GM12891 (cell line): ENCODE results near the gene DCST2.

Source experiments
- DNase-seq: peaks from one replicate; pipeline ENCODE4 v3.0.0; 2011; ENCODE audit warnings: low spot score; ENCODE audit not compliant: insufficient read length
- FAIRE-seq: peaks from 2 replicates; lab custom pipeline; 2011; peaks lifted over from hg19 to GRCh38; lab: Jason Lieb, UNC
- PAX5 ChIP-seq: IDR thresholded peaks from 2 replicates; pipeline ENCODE4 v1.6.1; 2011; ENCODE audit warnings: low read length, moderate library complexity, mild to moderate bottlenecking; ENCODE audit not compliant: insufficient read depth, severe bottlenecking
- POLR2A ChIP-seq: IDR thresholded peaks from 2 replicates; pipeline ENCODE4 v1.6.1; 2011; ENCODE audit warnings: low read depth, low read length, control low read depth
- POLR2AphosphoS5 ChIP-seq: IDR thresholded peaks from 2 replicates; pipeline ENCODE4 v1.6.1; 2011; ENCODE audit warnings: low read depth, low read length, control low read depth
- POU2F2 ChIP-seq: IDR thresholded peaks from 2 replicates; pipeline ENCODE4 v1.6.1; 2011; ENCODE audit warnings: low read depth, mild to moderate bottlenecking, control low read depth, low read length, moderate library complexity
- SPI1 ChIP-seq: IDR thresholded peaks from 2 replicates; pipeline ENCODE4 v1.6.1; 2011; ENCODE audit warnings: low read depth, low read length, control low read depth
- TAF1 ChIP-seq: IDR thresholded peaks from 2 replicates; pipeline ENCODE4 v1.6.1; 2011; ENCODE audit warnings: low read depth, low read length, control low read depth

The DCST2 gene

DNA sequence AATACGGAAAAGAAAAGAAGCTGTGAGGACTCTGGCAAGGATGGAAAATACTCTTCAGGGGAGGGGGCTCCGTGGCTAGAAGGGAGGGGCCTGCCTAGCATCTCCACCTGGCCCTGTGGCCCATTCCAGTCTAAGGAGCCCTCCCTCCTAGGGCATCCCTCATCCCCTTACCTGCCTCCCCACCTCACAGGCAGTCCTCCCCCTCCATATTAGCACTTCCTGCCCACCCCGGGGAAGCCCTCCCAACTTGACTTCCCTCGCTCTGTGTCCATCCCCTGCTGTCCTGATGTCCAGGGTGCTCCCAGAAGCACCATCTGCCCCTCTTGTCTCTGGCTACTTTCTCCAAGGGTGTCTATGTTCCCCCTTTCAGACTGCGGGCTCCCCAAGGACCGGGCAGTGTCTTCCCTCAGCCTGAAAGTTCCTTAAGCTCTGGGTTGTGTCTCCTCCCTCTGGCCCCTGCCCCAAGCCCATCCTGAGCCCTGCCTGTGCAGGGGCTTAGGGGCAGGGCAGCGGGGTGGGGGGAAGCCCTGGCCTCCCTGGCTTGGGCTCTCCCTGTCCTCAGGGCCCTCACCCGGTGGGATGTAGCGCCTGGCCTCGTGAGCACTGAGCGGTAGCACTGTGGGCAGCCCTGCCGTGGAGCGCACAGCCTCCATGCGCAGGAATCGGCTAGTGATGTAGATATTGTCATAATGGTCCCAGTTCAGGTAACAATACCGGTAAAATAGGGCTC, 3.9 kb downstream of the DCST2 start:
- DNase-seq: no peak
- no peak for TF ChIP-seq TAF1
- no peak for TF ChIP-seq PAX5
- no peak for TF ChIP-seq POU2F2
- no peak for TF ChIP-seq POLR2A
- TF ChIP-seq POLR2AphosphoS5: no peak
- TF ChIP-seq SPI1: no peak
- no peak for FAIRE-seq

DNA sequence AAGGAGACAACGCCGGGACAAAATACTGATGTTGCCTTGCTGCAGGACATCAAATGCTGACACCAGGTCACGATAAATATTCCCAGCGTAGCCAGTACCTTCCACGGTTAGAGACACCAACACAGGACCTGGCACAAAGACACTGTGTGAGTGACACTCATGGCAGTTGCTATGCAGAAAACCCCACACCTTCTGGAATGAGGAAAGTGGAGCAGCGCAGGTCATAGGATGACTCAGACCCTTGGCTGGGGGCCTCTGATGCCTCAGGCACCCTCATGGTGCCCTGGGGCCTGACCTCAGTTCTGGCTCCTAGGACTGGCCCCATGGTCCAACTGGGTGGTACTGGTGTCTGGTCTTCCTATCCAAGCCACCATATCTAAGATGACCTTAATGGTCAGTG, 7.0 kb downstream of the DCST2 start:
- FAIRE-seq (no peak), DNase-seq (no peak)
- no peak for TF ChIP-seq PAX5
- no peak for TF ChIP-seq POLR2AphosphoS5

DNA sequence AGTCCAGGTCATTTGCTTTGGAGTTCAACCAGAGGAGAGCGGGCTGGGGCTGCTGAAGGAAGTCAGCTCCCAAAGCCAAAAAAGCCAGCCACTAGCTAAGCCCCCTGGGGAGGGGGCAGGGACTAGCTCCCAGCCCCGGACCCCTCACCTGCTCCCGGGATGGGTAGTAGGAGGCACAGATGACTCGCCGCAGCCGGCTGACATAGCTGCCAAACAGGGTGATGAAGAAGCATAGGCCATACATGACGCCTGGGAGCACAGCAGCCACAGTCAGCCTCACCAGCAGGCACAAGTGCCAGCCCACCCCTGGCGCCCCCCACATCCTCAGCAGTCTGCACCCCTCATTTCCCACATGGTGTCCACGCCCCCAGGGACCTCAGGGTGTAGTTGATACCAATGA, 7.4 kb downstream of the DCST2 start:
- TF ChIP-seq POLR2A: no peak
- TF ChIP-seq POLR2AphosphoS5: no peak
- TF ChIP-seq TAF1: no peak
- TF ChIP-seq SPI1: no peak
- no peak for TF ChIP-seq PAX5
- TF ChIP-seq POU2F2: no peak
- FAIRE-seq (no peak), DNase-seq (no peak)

DNA sequence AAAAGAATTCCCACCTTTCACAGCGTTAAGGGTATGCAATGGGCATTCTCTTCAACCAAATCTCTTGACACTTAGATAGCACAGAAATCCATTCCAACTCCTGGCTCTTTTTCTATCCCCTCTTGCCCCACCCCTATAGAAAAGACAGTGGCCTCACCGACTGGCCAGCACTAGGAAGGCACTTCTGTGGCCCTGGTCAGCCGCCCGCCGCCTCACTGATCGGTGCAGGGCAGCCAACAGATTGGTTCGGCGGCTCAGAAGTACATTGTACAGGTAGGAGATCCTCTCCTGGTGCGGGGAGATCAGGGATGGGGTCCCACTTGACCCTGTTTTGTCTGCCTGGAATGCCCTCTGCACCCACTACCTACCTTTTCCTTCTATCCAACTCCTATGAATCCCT, 9.3 kb downstream of the DCST2 start:
- no peak for FAIRE-seq
- TF ChIP-seq SPI1: no peak
- no peak for TF ChIP-seq POLR2A
- TF ChIP-seq TAF1: no peak
- no peak for TF ChIP-seq POU2F2
- no peak for TF ChIP-seq PAX5
- no peak for TF ChIP-seq POLR2AphosphoS5
- DNase-seq: no peak

DNA sequence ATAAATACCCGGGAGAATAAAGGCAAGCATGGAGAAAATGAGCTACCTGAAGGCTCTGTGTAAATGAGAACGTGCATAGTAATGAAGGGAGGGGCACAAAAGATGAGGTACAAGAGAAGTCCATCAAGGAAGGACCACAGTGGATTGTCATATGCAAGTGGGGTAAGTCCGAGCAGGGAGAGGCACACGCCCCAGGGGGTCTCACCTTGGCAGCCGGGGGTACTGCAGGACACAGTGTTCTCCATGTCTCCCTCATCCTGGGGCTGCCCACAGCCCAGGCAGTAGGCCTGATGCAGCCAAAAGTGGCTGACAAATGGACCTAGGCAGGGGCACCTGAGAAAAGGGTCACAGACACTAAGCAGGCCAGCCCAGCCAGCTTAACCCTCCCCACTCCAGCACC, 10.0 kb downstream of the DCST2 start:
- FAIRE-seq (no peak), DNase-seq (no peak)
- TF ChIP-seq POU2F2 (no peak), POLR2AphosphoS5 (no peak), SPI1 (no peak), PAX5 (no peak), POLR2A (no peak), TAF1 (no peak)

DNA sequence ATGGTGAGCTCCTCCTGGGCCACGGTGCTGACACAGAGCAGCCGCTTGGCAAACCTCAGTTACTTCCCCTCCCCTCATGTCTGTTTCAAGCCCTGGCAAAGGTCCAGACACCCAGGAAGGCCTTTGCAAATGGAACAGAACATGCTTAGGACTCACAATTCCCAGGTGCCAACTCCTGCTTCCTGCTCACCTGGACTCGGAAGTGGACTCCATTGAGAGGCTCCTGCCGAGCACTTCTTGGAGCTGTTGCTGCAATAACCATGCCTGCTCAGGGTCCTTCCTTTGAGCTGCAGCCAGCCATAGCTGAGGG, 10.7 kb downstream of the DCST2 start:
- TF ChIP-seq POLR2A (no peak), SPI1 (no peak), POLR2AphosphoS5 (no peak), POU2F2 (no peak), TAF1 (no peak), PAX5 (no peak)
- FAIRE-seq (no peak), DNase-seq (no peak)

DNA sequence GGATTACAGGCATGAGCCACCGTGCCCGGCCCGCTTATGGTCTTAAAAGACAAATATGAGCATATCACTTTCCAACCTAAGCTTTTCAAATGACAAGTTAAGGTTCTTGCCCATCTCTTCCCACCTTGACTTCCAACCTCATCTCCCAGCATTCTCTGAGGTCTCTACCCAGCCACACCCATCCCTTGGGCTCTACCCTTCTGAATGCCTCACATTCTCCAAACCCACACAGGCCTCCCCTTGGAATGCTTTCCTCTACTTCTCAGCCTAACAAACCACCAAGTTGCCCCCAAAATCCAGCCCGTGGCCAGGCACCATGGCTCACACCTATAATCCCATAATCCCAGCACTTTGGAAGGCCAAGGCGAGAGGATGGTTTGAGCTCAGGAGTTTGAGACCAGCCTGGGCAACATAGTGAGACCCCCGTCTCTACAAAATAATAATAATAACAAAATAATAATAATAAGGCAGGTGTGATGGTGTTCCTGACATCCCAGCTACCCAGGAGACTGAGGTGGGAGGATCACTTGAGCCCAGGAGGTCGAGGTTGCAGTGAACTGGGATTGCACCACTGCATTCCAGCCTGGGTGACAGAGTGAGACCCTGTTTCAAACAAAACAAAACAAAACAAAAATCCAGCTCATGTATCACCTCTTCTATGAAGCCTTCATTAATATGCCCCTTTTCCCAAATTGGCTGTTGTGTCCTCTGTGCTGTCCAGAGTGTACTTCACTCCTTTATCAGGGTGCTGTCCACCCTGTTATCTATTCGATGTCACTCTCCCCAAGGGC, 11.2 kb downstream of the DCST2 start:
- DNase-seq: no peak
- no peak for TF ChIP-seq POLR2A
- TF ChIP-seq SPI1: no peak
- TF ChIP-seq TAF1: no peak
- no peak for TF ChIP-seq PAX5
- no peak for TF ChIP-seq POLR2AphosphoS5
- TF ChIP-seq POU2F2: no peak
- no peak for FAIRE-seq

DNA sequence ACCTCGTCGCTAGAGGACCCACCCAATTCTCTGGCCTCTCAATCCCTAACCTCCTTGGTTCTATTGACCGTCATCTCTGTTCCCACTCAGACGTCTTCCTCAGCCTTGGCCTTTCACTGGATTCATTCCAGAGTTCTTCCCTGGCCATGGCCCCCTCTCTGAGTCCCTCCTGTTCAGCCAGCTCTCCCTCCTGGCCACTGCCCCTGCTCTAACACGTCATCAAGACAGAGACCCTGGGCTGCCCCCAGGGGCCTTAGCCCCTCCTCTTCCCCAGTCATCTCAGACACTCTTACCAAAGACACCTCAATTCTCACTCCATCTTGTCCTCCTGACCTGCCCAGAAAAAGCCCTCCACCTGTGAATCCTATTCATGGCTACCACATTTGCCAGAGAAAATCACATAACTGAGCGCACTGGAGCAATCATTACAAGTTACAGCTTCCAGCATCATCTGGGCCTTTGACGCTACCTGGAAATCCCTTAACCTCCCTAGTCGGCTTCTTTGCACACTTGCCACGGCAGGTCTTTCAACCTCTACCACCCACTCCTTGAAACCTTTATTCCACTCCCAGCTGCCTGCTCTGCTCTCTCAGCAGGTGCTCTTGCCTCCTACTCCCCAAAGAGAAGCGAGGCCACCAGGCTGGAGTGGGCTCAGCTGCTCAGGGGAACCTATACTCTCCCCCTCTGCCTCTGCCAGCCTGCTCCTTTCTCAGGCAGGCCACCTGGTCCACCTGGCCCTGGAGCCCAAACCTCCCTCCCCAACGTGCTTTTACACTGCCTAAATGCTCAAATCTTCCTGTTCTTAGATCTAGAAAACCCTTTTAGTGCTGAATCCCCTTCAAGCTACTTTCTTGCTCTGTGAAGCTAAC, 14.0 kb downstream of the DCST2 start:
- DNase-seq: no peak
- no peak for FAIRE-seq
- TF ChIP-seq PAX5 (no peak), POLR2A (no peak), POU2F2 (no peak), TAF1 (no peak), SPI1 (no peak), POLR2AphosphoS5 (no peak)

DNA sequence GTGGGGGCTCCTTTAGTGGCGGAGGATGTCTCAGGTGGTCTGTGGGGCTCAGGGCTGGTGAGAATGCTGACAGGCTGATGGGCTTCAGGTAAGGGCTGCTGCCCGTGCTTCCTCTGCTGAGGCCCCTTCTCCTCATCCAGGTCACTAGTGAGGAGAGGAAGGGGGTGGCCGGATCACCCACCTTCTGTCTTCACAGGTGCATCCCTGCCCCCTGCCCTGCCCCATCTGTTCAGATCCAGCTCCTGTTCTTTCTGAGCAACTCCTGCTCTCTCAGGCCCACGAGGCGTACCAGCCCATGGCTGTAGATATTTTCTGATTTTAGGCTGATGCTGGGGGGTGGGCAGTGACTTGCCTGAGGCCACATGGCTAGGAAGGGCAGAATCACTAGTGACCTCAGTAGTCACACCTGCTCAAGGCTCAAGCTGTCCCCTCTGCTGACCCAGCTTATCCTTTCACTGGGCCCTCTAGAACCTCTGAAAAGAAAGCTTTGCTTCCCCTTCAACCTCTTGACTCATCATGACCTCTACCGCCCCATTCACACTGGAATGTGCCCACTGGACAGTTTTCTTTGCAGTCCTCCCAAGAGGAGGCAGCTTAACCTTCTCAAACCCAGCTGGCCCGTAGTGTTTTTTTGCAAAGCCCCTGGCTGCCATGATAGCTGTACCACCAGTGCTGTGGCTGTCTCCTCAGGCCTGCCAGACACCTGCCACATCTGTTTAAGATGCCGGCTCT, 14.8 kb downstream of the DCST2 start:
- FAIRE-seq: peak; percentile 67
- TF ChIP-seq PAX5: no peak
- no peak for DNase-seq
